SU-DHL-6 (cell line): ENCODE results near the gene ADAMTS19.

Experiments used
- H2AFZ ChIP-seq: fragments of 200-600 bp; sonication (generic); 2 replicates; pipeline ENCODE4 v1.6.1; 2014; ENCODE audit warnings: low read depth, mild to moderate bottlenecking, moderate library complexity, mixed read lengths, antibody characterized with exemption, low read length; ENCODE audit not compliant: severe bottlenecking
- H3F3A ChIP-seq: fragments of 200-600 bp; shearing (Covaris generic); 2 replicates; pipeline ENCODE4 v1.6.0; 2016; ENCODE audit warnings: antibody characterized with exemption, mild to moderate bottlenecking; ENCODE audit not compliant: insufficient read depth
- H3K27ac ChIP-seq: fragments of 200-600 bp; sonication (generic); 2 replicates; pipeline ENCODE4 v1.5.1; 2016; ENCODE audit warnings: low read depth, mild to moderate bottlenecking, low read length, moderate library complexity, mixed read lengths
- H3K27me3 ChIP-seq: fragments of 200-600 bp; sonication (generic), shearing (Covaris generic); 2 replicates; pipeline ENCODE4 v1.6.0; 2014; ENCODE audit warnings: mild to moderate bottlenecking, low read length
- H3K36me3 ChIP-seq: fragments of 200-600 bp; sonication (generic); 2 replicates; pipeline ENCODE4 v1.6.1; 2014; ENCODE audit warnings: mild to moderate bottlenecking, low read length, mixed read lengths
- H3K4me2 ChIP-seq: fragments of 300-600, 200-600 bp; shearing (Covaris generic), sonication (generic); 2 replicates; pipeline ENCODE4 v1.6.0; 2014; ENCODE audit warnings: low read length, low read depth, mild to moderate bottlenecking; ENCODE audit not compliant: poor library complexity, severe bottlenecking
- H3K4me3 ChIP-seq: fragments of 200-600 bp; sonication (generic); 2 replicates; pipeline ENCODE4 v1.5.1; 2014; ENCODE audit warnings: antibody characterized with exemption, low read length, mild to moderate bottlenecking, mixed read lengths; ENCODE audit not compliant: insufficient read depth, poor library complexity, severe bottlenecking
- H3K79me2 ChIP-seq: fragments of 200-600 bp; sonication (generic); 2 replicates; pipeline ENCODE4 v1.6.1; 2014; ENCODE audit warnings: mild to moderate bottlenecking, low read length, moderate library complexity; ENCODE audit not compliant: insufficient read depth
- H3K9ac ChIP-seq: fragments of 200-600 bp; sonication (generic); 2 replicates; pipeline ENCODE4 v1.7.0; 2014; ENCODE audit warnings: mild to moderate bottlenecking, low read length
- H3K9me2 ChIP-seq: fragments of 200-600 bp; sonication (generic); replicated peaks from 2 replicates; pipeline ENCODE4 v1.6.1; 2014; ENCODE audit warnings: low read length; ENCODE audit not compliant: insufficient read depth
- H3K9me3 ChIP-seq: fragments of 200-600 bp; sonication (generic); 2 replicates; pipeline ENCODE4 v1.6.1; 2014; ENCODE audit warnings: low read length, mixed read lengths; ENCODE audit not compliant: insufficient read depth
- H4K20me1 ChIP-seq: fragments of 200-600 bp; sonication (generic); 2 replicates; pipeline ENCODE4 v1.6.1; 2014; ENCODE audit warnings: low read depth, mild to moderate bottlenecking, antibody characterized with exemption, low read length, moderate library complexity, mixed read lengths
- CTCF ChIP-seq: fragments of 200-600 bp; sonication (generic); IDR thresholded peaks from one replicate; pipeline ENCODE4 v1.5.1; 2017; ENCODE audit warnings: antibody characterized with exemption, mild to moderate bottlenecking, low read length, moderate library complexity; ENCODE audit not compliant: insufficient read depth, poor library complexity, severe bottlenecking
- EZH2phosphoT487 ChIP-seq: fragments of 200-600 bp; sonication (generic), shearing (Covaris generic); conservative IDR thresholded peaks from 2 replicates; pipeline ENCODE4 v1.6.1; 2018; ENCODE audit warnings: mild to moderate bottlenecking, antibody characterized with exemption, low read length, moderate library complexity, mixed read lengths

Gene ADAMTS19

DNA sequence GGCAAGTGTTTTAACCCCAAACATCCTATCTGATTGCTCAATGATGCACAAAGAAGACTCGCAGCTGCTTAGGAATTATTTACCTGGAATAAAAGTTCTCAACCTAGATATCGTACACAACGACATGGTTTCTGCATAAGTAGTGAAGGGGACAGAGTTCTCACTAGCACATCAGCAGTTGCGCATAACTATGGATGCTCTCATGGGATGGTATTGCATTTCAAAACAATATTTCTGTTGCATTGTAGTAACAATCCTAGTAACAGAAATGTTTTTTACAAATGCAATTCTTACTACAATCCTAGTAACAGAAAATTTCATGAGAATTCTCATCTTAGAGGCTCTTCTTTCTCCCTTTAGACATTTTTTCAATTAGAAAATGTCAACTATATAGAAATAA lies 193.3 kb downstream of the ADAMTS19 start:
- TF ChIP-seq CTCF (no peak), EZH2phosphoT487 (no peak)
- H4K20me1 ChIP-seq: no peaks in the 10 kb centered on the region
- H3F3A ChIP-seq: no peaks in the 10 kb centered on the region
- H3K27me3 ChIP-seq: no peaks in the 10 kb centered on the region
- no peak overlapping the region for H3K9ac ChIP-seq
- no peaks in the 10 kb centered on the region for H3K9me3 ChIP-seq
- no peaks in the 10 kb centered on the region for H3K79me2 ChIP-seq
- no peak overlapping the region for H3K4me2 ChIP-seq
- no peak overlapping the region for H2AFZ ChIP-seq
- H3K4me3 ChIP-seq: no peak overlapping the region
- no peak overlapping the region for H3K27ac ChIP-seq
- H3K9me2 ChIP-seq: no peaks in the 10 kb centered on the region
- H3K36me3 ChIP-seq: no peaks in the 10 kb centered on the region

GRCh38 chr5:129656952-129657351 lies 196.9 kb downstream of the ADAMTS19 start:
- Histone ChIP-seq H3F3A (no peaks in the 10 kb centered on the region), H4K20me1 (no peaks in the 10 kb centered on the region), H3K27ac (no peak overlapping the region), H3K4me3 (no peak overlapping the region), H3K4me2 (no peak overlapping the region), H3K9ac (no peak overlapping the region), H2AFZ (no peak overlapping the region), H3K9me3 (no peaks in the 10 kb centered on the region), H3K79me2 (no peaks in the 10 kb centered on the region), H3K27me3 (no peaks in the 10 kb centered on the region), H3K9me2 (no peaks in the 10 kb centered on the region), H3K36me3 (no peaks in the 10 kb centered on the region)
- TF ChIP-seq EZH2phosphoT487 (no peak), CTCF (no peak)

- H3K27ac ChIP-seq: no peak overlapping the region
- no peaks in the 10 kb centered on the region for H3K9me2 ChIP-seq
- H3K4me3 ChIP-seq: no peak overlapping the region
- H4K20me1 ChIP-seq: no peaks in the 10 kb centered on the region
- no peak overlapping the region for H3K9ac ChIP-seq
- TF ChIP-seq CTCF: no peak
- TF ChIP-seq EZH2phosphoT487: no peak
- H3K9me3 ChIP-seq: no peaks in the 10 kb centered on the region
- H3K36me3 ChIP-seq: no peaks in the 10 kb centered on the region
- no peaks in the 10 kb centered on the region for H3K79me2 ChIP-seq
- H3K4me2 ChIP-seq: no peak overlapping the region
- H3F3A ChIP-seq: no peaks in the 10 kb centered on the region
- H2AFZ ChIP-seq: no peak overlapping the region
- no peaks in the 10 kb centered on the region for H3K27me3 ChIP-seq
Measured at GRCh38 chr5:129658801-129659200, 198.7 kb downstream of the ADAMTS19 start.
